Panc1 (cell line): ENCODE data around the gene EZH2. TPM values are rescaled to one million over a fixed set of nuclear protein-coding genes. Genes with fewer than 3 reads are reported as not detected.

Experiments used
- ATAC-seq: fragments of 200-7000 bp; cut with Tn5 transposase; 2 replicates; pipeline ENCODE4 v1.9.1; 2020; ENCODE audit warnings: mild to moderate bottlenecking, moderate library complexity
- BruUV-seq: library from RNA; stranded (reverse); fragments of 400-500 nt; replicated peaks from 2 replicates; lab custom pipeline; 2021; lab: Mats Ljungman, UMichigan
- CTCF ChIA-PET: fragments of 300-600 bp; sonication (Branson Sonifier 250); formaldehyde crosslinking; loops from one replicate; lab custom pipeline; 2022; ENCODE audit warnings: antibody characterized with exemption; lab: Charles Lee
- POLR2A ChIA-PET: fragments of 300-600 bp; sonication (Branson Sonifier 250); formaldehyde crosslinking; loops from one replicate; lab custom pipeline; 2022; ENCODE audit warnings: antibody characterized with exemption; lab: Charles Lee
- DNase-seq: peaks from one replicate; pipeline ENCODE4 v3.0.0-alpha.2; 2010; ENCODE audit warnings: low read depth, low spot score
- H3K27ac ChIP-seq: 2 replicates; pipeline ENCODE4 v1.5.1; 2011; ENCODE audit warnings: mild to moderate bottlenecking, low read length, inconsistent platforms
- H3K27me3 ChIP-seq: fragments of 200-500 bp; sonication (Bioruptor generic); 2 replicates; pipeline ENCODE4 v1.6.0; 2014; ENCODE audit warnings: low read length, inconsistent platforms; ENCODE audit not compliant: control insufficient read depth, insufficient read depth
- H3K36me3 ChIP-seq: fragments of 200-500 bp; sonication (Bioruptor generic); 2 replicates; pipeline ENCODE4 v1.5.1; 2014; ENCODE audit warnings: inconsistent platforms, mild to moderate bottlenecking, low read length, moderate library complexity; ENCODE audit not compliant: control insufficient read depth, insufficient read depth
- H3K4me1 ChIP-seq: 2 replicates; pipeline ENCODE4 v1.5.1; 2011; ENCODE audit warnings: inconsistent platforms, mild to moderate bottlenecking, low read length, moderate library complexity; ENCODE audit not compliant: control insufficient read depth, insufficient read depth
- H3K4me3 ChIP-seq, 2 experiments: 2 replicates each; pipeline ENCODE4 v1.5.1; 2011 to 2012; ENCODE audit warnings: low read depth in 2 of 2, low read length in 2 of 2, mild to moderate bottlenecking in 2 of 2, inconsistent platforms in 1 of 2, moderate library complexity in 1 of 2
- H3K9me3 ChIP-seq: fragments of 200-500 bp; sonication (Bioruptor generic); 2 replicates; pipeline ENCODE4 v1.5.1; 2014; ENCODE audit warnings: low read depth, mild to moderate bottlenecking, inconsistent platforms, low read length, moderate library complexity; ENCODE audit not compliant: control insufficient read depth, insufficient read depth
- CTCF ChIP-seq: fragments of 450-650 bp; IDR thresholded peaks from 2 replicates; pipeline ENCODE4 v1.5.1; 2017; ENCODE audit warnings: mild to moderate bottlenecking
- POLR2AphosphoS5 ChIP-seq: IDR thresholded peaks from 2 replicates; pipeline ENCODE4 v1.6.1; 2012; ENCODE audit warnings: mild to moderate bottlenecking, low read depth, low read length, moderate library complexity
- REST ChIP-seq, 2 experiments: IDR thresholded peaks; 2 replicates each; pipeline ENCODE4 v1.6.1; 2011 to 2012; ENCODE audit warnings: low read depth in 2 of 2, control low read depth in 1 of 2, low read length in 1 of 2, mild to moderate bottlenecking in 1 of 2, moderate library complexity in 1 of 2; ENCODE audit not compliant: insufficient read depth in 1 of 2
- SIN3A ChIP-seq: IDR thresholded peaks from 2 replicates; pipeline ENCODE4 v1.6.1; 2012; ENCODE audit warnings: low read depth, mild to moderate bottlenecking, low read length, moderate library complexity, borderline replicate concordance; ENCODE audit not compliant: insufficient read depth
- TCF7L2 ChIP-seq: IDR thresholded peaks from 2 replicates; pipeline ENCODE4 v1.6.1; 2011; ENCODE audit warnings: mild to moderate bottlenecking, low read depth, low read length, inconsistent platforms
- in situ Hi-C: cut with HindIII; loops from 2 replicates; pipeline ENCODE4 v1.10.0; 2016; ENCODE audit warnings: low sequenced_read_pairs, low pct_unique_long_range_greater_than_20kb
- intact Hi-C: fragments of 100-400 bp; cut with micrococcal nuclease; formaldehyde crosslinking; loops from one replicate; pipeline ENCODE4 v1.10.0; 2022; ENCODE audit not compliant: unreplicated experiment
- total RNA-seq: library from RNA; stranded (reverse); gene quantifications from one replicate; pipeline ENCODE4 v1.2.1, GENCODE V29; 2021; ENCODE audit not compliant: unreplicated experiment

Gene EZH2
- total RNA-seq, 1 experiment from 2014 or later: 38.3 TPM

GRCh38 chr7:148831782-148832181 lies 52.3 kb downstream of the EZH2 start:
- ChIA-PET POLR2A (no interaction called here), CTCF (no interaction called here)
- Histone ChIP-seq H3K27ac (no peak overlapping the region), H3K9me3 (no peaks in the 10 kb centered on the region), H3K27me3 (no peaks in the 10 kb centered on the region), H3K4me1 (no peaks in the 10 kb centered on the region), H3K36me3 (peaks cover 14% of the 10 kb centered on the region), H3K4me3 (no peak overlapping the region)
- intact Hi-C loops (no loop called here), in situ Hi-C loops (no loop called here)
- no peak for DNase-seq
- ATAC-seq: no peak
- TF ChIP-seq TCF7L2 (no peak), SIN3A (no peak), REST (IDR thresholded peaks at IDR 0.05; ENCODE audit: insufficient read depth in 1 of 2, low read depth in 2 of 2, low read length in 1 of 2) (no peak), POLR2AphosphoS5 (no peak), CTCF (no peak)
- BruUV-seq: no TSS peak

DNA sequence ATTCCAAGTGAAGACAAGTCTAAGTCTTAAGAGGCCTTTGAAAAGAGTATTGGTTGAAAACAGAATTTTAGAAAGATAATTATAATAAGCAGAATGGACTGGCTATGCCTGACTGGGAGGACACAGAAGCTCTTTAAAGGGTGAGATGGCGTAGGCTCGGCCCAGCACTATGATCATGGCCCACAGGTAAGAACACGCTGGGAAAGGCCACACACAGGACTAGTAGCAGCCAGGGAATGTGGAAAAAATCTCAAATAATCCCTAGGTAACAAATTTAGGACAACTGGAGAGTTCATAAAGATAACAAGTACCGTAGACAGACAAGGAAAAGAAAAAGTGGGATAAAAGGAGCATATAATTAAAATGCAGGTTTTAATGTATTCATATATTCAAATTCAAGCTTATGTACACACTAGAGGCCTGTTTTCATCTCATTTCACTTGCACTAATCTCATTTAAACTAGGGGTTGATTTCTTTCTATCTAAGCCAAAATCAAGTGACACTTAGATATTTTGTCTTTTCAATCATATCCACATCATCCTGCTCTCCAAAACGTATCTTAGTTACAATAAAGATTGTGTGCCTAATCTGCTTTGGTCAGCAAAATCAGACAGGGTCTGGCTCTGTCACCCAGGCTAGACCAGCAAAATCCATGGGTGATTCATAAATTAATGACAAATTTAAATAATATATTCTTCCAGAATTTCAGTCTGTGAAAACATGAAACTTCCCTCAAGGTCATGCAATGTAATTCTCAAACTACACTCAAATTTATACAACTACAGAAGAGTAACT lies 53.0 kb downstream of the EZH2 start:
- POLR2A ChIA-PET: no interaction called here
- Histone ChIP-seq H3K4me3 (no peak overlapping the region), H3K9me3 (no peaks in the 10 kb centered on the region), H3K27ac (no peak overlapping the region), H3K27me3 (no peaks in the 10 kb centered on the region), H3K36me3 (peaks cover 20% of the 10 kb centered on the region), H3K4me1 (no peaks in the 10 kb centered on the region)
- intact Hi-C loops (no loop called here), in situ Hi-C loops (no loop called here)
- no peak for ATAC-seq
- DNase-seq: no peak
- TF ChIP-seq TCF7L2 (no peak), POLR2AphosphoS5 (no peak), CTCF (no peak), SIN3A (no peak), REST (IDR thresholded peaks at IDR 0.05; ENCODE audit: insufficient read depth in 1 of 2, low read depth in 2 of 2, low read length in 1 of 2) (no peak)
- CTCF ChIA-PET: interaction anchor here (0.6 kb wide), 1 partner anchor 54 kb away, joined by 6 read pairs; no protein-coding TSS in a partner anchor
- BruUV-seq: no TSS peak
